Measurements from ENCODE around the gene SLC25A45.
"Not testable (repeated sequence)": the region's sequence is repeated elsewhere in the genome, so short reads cannot be mapped to it uniquely, and the experiment has no call there.

Gene SLC25A45

DNA sequence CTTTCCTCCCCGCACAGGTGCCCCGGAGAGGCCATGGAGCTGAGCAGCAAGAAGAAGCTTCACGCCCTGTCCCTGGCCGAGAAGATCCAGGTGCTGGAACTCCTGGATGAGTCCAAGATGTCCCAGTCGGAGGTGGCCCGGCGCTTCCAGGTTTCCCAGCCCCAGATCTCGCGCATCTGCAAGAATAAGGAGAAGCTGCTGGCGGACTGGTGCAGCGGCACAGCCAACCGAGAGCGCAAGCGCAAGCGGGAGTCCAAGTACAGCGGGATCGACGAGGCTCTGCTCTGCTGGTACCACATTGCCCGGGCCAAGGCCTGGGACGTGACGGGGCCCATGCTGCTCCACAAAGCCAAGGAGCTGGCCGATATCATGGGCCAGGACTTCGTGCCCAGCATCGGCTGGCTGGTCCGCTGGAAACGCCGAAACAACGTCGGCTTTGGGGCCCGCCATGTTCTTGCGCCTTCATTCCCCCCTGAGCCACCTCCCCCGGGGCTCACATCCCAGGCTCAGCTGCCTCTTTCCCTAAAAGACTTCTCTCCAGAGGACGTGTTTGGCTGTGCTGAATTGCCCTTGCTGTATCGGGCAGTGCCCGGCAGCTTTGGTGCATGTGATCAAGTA, 26.6 kb downstream of the SLC25A45 start:
- DNase-seq: no peak

DNA sequence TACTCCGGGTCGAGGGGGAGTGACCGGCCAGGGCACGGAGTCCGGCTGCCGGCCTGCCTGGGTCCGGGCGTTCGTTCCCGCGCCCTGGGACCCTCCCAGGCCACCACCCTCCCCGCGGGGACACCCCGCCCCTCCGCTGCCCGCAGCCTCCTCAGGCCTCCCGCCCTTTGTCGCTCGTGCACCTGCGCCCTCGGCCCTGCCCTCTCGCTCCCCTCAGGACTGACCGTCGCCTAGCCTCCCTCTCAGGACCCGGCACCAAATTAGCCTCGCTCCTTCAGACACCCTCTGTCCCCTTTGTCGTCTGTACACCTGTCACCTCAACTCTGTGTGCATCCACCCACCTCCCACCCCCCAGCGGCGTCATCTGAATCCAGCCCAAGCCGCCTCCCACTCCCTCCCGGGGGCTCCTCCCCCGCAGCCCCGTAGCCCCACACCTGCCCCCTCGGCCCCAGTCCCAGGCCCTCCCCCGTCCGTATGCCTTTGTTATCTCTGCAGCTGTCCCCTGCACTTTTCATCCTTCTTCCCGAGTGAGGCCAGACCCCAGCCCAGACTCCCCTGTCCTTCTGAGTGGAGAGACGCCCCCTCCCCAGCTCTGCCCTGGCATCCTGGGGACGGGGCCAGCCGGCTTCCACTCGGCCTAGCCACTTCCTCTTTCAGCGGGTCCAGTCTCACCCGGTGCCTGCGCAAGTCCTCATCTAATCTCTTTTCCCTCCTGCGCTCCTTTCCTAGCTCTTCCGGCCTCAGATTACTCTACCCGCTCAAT, 27.3 kb downstream of the SLC25A45 start:
- DNase-seq: peak; percentile 45

DNA sequence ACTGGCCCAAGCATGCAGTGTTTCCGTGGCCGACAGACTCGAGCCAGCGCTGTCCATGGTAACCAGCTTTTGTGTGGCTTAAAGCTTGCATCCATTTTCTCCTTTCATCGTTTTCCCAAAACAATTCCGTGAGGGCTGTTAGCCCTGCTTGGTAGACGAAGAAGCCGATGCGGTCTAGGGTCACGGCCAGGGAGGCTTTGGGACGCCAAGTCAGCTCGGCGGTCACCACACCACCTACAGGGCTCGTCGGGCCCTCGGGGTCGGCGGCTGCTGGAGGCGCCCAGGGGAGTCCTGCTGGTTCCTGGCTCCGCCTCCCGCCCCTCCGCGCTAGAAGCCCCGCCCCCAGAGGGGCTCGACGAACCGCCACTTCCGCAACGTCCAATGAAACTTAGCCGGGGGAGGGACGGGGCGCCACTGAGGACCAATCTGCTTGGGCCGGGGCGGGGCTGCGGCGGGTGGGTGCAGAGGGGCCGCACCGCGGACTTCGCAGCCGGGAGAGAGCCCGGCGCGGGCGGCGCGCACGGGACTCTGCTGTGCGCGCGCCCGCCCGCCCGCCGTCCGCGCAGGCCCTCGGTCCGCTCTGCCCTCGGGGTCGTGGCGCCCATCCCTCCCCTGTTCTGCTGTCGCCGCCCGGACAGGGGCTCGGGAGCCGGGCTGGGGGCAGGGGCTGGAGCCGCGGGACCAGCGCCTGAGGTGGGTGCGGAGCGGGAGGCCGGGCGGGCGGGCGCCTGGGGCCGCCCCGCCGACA, 28.0 kb downstream of the SLC25A45 start, which contains the start of gene TIGD3:
Gene TIGD3, plus strand, starts transcription at position 487 of the 748 bp plus-strand sequence. CDS start 1,058 bp downstream, outside the sequence.
- DNase-seq: peak; percentile 94

DNA sequence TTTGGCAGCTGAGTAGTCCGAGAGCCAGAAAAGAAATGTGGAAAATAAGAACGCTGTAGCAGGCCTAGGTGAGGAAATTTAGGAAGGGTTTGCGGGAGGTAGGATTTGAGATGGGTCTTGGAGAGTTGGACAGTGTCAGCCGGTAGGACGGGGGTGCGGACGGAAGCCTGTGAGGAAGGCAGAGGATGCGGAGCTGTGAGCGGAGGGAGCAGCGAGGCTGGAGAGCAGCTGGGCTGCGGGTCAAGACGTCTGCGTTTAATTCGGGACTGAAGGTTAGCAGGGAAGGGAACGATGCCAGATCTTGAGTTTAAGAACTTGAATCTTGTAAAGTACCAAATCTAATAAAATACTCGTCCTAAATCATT, 28.6 kb downstream of the SLC25A45 start:
- no peak for DNase-seq

GRCh38 chr11:65353376-65353775, 29.1 kb downstream of the SLC25A45 start:
- no peak for DNase-seq

DNA sequence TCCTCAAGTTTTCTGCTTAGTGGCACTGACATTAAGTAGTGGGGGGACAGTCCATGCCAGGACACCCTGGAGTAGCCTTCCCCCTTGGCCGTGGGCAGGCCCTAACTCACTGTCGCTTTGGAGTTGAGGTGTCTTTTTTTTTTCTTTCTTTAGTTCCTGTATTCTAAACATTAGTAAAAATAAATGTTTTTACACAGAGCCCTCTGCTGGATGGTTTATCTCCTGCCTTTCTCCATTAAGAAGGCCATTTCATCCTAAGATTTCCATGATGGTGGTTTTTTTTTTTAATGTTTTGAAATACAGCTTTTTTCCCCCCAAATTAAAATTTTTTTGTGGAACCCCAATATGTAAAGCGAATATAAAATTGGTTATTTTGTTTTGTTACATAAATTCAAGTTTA, 29.7 kb downstream of the SLC25A45 start:
- DNase-seq: no peak

GRCh38 chr11:65351511-65351910, 30.9 kb downstream of the SLC25A45 start:
- DNase-seq: no peak

DNA sequence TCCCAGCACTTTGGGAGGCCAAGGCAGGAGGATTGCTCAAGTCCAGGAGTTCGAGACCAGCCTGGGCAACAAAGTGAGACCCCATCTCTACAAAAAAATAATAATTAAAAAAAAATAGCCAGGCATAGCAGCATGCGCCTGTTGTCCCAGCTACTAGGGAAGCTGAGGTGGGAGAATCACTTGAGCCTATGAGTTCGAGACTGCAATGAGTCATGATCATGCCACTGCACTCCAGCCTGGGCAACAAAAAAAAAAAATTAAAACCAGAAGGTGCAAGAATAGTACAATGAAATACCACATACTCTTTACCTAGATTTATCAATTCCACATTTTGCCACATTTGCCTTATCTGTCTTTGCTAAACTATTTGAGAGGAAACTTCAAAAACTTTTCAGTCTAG, 40.6 kb downstream of the SLC25A45 start:
- no peak for DNase-seq

- no peak for DNase-seq
Measured at GRCh38 chr11:65340226-65340625, 42.2 kb downstream of the SLC25A45 start.

DNA sequence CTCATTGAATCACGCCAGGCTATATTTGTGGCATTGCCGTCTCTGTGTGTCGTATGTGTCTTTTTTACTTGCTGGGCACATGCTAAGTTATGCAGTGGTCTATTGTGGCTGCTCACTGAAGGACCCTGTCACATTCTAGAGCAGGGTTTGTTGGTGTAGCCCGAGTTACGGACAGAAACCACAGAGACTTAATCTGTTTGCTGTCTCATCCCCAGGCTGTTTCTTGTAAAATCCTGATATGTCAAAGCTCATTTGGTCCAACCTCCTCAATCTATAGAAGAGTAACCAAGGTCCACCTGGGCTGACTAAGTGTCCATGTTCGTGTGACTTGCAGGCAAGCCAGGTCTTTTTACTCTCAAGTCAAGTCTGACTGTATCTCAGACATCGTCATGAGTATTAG, 43.8 kb downstream of the SLC25A45 start:
- DNase-seq: no peak

GRCh38 chr11:65334696-65335295, 47.6 kb downstream of the SLC25A45 start:
- DNase-seq: no peak

DNA sequence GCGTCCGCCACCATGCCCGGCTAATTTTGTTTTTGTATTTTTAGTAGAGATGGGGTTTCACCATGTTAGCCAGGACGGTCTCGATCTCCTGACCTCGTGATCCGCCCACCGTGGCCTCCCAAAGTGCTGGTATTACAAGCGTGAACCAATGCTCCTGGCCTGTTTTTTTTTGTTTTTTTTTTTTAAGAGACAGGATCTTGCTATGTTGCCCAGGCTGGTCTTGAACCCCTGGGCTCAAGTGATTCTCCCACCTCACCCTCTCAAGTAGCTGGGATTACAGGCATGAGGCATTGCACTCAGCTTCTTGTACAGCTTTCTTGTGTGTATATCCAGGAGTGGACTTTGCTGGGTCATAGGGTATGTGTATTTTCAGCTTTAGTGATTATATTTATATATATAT, 49.9 kb downstream of the SLC25A45 start:
- not testable (repeated sequence) for DNase-seq

GRCh38 chr11:65330544-65330943, 51.9 kb downstream of the SLC25A45 start:
- no peak for DNase-seq

DNA sequence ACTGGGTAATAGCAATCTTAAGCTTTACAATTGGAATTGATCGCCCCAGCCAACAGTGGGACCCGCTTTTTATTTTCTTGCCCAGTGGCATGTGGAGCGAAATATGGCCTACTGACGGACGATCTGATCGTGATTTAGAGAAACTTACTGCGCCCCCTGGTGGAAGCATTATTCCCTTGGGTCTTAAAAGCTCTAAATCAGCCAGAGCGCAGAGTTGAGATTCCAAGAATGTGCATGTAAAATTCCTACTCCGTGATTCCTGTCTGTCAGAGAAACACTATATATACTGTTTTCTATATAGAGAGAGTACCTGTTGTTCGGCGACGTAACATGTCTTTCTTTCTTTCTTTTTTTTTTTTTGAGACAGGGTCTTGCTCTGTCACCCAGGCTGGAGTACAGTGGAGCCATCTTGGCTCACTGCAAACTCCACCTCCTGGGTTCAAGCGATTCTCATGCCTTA, 52.5 kb downstream of the SLC25A45 start:
- peak; percentile 64 for DNase-seq

DNA sequence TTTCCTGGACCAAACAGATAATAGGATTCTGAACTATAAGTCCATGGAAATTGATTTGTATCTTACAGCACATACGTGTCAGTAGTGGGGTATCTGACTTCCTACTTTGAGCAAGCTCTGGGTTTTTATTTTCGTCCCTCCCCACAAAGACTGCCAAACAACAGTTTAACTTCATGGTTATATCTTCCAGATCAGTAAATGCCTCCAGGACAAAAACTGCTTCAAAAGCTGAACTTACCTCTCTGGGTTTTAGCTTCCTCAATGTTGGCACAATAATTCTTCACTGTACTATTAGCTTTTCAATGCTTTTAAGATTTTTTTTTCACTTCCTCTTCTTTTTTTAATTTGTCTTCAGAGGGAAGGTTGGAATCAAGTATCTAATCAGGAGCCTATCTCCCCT, 53.0 kb downstream of the SLC25A45 start:
- DNase-seq: no peak

DNA sequence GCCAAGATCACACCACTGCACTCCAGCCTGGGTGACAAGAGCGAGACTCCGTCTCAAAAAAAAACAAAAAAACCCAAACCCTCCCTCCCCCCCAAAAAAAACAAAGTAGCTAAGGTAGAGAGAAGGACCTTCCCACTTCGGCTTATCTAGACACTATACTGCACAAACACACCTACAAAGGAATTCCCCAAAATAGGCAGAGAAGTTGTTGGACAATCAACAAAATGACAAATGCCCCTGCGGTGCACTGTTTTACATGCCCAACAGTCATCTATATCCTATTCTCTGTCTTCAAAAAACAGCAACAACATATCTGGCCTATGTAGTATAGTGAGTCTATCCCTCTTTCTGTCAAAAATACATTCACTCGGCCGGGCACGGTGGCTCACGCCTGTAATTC, 55.4 kb downstream of the SLC25A45 start:
- no peak for DNase-seq

GRCh38 chr11:65325435-65325834, 57.0 kb downstream of the SLC25A45 start:
- DNase-seq: no peak

Measured in activated CD4-positive, alpha-beta T cell treated with anti-CD3 and anti-CD28 coated beads for 1 hour (primary cell).